ENCODE data around the gene ARID3C. TPM values are rescaled to one million over a fixed set of nuclear protein-coding genes. Genes with fewer than 3 reads are reported as not detected.

Gene ARID3C
- total RNA-seq, 1 donor from 2014 or later = not detected

DNA sequence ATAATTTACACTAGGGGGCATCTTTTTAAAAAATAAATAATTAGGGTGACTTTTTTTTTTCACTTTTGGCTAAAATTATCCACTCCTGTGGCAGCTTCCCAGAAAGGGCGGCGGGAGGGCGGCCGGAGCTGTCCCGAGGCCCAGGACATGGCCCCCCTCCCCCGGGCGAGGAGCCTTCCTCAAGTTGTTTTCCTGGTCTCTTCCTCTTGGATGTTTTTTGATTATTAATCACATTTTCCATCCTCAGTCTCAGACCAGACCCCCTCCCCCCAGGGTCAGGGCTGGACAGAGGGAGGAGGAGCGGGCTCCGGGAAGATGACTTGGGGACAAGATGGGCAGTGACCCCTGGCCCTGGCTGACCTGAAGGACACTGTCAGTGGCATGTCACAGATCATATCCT lies 34.7 kb downstream of the ARID3C start:
- peak; percentile 54 for DNase-seq (ENCODE audit: low spot score)

- peak; percentile 82 for DNase-seq (ENCODE audit: low spot score)
These were observed 35.8 kb downstream of the ARID3C start for GRCh38 chr9:34592895-34593601.

GRCh38 chr9:34591917-34592866 lies 36.7 kb downstream of the ARID3C start:
- DNase-seq (ENCODE audit: low spot score) = no peak

GRCh38 chr9:34591248-34591916 lies 37.5 kb downstream of the ARID3C start:
- DNase-seq (ENCODE audit: low spot score) = peak; percentile 89

- DNase-seq (ENCODE audit: low spot score) = peak; percentile 54
These were observed 38.3 kb downstream of the ARID3C start for GRCh38 chr9:34590381-34591247.

DNA sequence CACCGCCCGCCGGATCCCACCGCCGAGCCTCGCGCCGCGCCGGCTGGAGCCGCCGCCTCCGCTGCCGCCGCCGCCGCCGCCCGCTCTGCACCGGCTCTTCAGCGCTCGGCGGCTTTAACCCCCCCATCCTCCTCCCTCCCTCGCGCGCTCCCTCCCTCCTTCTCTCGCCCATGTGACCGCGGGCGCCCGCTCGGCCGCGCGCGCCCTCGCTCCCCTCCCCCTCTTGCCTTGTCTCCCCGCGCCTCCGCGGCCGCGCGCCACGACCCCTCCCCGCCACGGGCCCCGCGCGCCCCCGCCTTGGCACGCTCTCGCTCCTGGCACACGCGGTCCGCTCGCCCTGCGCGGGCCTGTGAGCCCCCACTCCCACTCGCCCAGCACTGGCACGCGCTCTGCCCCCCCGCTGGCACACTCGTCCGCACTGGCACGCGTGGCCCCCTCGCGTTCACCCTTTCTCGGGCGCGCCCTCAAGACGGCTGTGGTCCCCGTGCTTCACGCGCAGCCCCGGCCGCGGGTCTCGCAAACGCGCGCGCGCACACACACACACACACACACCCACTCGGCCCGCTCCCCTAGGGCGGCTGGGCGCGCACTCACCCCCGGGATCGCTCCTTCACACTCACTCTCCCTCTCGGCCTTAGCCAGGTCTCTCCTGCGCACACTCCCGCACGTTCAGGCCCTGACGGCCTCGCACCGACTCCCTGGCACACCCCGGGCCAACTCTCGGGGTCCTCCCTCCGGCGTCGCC lies 39.1 kb downstream of the ARID3C start, which contains the start of gene CNTFR:
CNTFR (minus strand) TSS at position 89 of the 745 bp plus-strand sequence. CDS start 20,743 bp downstream, outside the sequence.
- DNase-seq (ENCODE audit: low spot score) = no peak

DNA sequence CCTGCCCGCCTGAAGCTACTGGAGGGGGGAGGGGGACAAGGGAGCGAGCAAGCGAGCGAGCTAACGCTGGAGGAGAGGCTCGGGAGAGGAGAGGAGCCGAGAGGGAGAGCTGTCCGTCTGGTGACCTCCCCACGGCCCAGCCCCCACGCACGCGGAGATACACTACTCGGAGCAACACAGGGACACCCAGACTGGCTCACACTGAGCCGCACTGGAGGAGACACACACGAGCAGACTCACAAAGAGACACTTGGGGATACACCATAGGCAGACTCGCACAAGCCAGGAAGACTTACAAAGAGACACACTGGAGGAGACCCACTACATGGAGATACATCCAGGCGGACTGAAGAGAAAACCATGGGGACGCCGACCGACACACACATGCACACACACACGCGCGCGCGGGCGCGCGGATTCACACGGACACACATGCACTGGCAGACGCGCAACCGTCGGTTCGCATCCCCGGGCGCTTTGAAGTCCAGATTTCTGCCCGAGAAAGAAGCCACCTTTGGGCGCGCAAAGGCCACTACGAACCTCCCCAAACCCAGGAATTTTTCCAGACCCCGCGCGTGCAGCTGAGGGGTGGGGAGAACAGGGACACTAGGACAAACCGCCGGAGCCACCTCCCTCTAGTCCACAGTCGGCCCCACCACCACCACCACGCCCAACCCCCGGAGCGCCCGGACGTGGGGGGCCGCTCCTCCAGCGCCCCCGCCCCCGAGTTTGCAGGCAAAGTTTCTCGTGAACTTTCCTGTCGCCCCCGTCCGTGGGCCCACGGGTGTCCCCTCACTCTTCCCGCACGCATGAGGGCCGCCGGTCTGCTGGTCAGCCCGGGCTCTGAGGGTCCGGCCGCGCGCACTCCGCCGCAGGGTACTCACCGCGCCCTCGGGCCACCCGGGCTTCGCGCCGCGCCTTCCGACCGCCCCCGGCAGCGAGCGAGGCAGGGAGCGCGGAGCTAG lies 39.9 kb downstream of the ARID3C start:
- no peak for DNase-seq (ENCODE audit: low spot score)

GRCh38 chr9:34587271-34587670 lies 41.6 kb downstream of the ARID3C start:
- no peak for DNase-seq (ENCODE audit: low spot score)

DNA sequence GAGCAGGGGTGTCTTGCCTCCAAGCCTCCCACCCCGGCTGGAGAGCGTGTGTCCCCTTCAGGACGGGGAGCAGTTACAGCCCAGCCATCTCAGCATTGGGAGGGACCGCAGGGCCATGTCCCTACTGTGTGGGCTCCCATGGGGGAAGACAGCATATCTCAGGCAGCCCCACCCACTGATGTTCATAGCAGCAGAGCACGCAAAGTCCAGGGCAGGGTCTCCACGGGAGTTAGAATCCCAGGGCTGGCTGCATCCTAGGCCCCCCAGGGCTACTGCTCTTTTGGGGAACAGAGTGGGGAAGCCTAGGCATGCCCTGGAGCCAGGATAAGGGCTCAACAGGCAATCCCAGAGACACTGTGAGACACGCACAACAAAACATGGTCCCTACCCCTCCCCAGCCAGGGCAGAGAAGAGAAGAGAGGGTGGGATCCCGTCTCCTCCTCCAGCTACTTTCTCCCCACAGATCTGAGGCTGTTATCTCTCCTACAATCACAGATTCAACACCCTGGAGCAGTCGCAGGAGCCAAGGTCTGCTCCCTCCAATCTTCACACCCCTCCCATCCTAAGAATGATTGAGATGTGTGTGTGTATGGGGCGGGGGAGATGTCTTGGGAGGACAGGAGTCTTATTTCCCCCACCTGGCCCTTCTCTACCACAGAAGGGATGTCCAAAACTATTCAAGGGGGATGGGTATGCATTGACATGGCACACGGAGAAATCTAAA lies 42.8 kb downstream of the ARID3C start:
- DNase-seq (ENCODE audit: low spot score) = no peak

DNA sequence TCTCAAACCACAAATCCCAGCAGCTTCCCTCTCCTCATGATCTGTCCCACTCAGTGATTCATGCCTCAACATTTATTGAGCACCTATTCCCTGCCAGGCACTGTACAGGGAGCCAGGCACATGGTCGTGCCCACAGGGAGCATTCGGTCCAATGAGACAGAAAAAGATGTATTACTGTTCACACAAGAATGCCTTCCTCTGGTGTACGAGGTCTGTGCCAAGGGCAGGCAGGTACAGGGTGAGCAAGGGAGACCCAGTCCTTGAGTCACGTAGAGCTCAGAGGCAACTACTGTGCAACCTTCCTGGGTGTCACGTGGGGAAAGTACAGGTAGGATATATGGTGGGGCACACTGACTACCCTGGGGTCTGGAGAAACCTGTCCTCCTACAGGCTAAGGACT lies 43.9 kb downstream of the ARID3C start:
- no peak for DNase-seq (ENCODE audit: low spot score)

GRCh38 chr9:34582787-34583186 lies 46.1 kb downstream of the ARID3C start:
- no peak for DNase-seq (ENCODE audit: low spot score)

- no peak for DNase-seq (ENCODE audit: low spot score)
These were observed 47.5 kb downstream of the ARID3C start for GRCh38 chr9:34581318-34581717.

DNA sequence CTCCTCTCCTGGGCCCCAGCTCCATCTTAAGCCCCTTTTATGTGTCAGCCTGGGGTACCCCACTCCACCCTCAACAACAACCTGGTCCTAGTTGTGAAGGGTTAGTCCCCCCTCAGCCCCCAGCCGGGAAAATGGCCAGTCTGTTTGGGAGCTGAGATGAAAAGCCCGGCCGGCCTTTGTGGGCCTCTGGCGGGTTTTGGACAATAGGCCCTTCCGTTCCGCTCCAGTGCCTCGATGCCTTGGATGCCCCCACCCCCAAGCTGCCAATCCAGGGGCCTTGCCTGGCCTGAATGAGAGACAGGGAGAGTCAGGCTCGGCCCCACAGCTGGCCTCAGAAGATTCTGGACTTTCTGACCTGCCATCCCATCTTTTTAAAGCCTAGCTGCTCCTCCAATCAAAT lies 48.5 kb downstream of the ARID3C start:
- no peak for DNase-seq (ENCODE audit: low spot score)

- no peak for DNase-seq (ENCODE audit: low spot score)
These were observed 49.1 kb downstream of the ARID3C start for GRCh38 chr9:34579808-34580163.

DNA sequence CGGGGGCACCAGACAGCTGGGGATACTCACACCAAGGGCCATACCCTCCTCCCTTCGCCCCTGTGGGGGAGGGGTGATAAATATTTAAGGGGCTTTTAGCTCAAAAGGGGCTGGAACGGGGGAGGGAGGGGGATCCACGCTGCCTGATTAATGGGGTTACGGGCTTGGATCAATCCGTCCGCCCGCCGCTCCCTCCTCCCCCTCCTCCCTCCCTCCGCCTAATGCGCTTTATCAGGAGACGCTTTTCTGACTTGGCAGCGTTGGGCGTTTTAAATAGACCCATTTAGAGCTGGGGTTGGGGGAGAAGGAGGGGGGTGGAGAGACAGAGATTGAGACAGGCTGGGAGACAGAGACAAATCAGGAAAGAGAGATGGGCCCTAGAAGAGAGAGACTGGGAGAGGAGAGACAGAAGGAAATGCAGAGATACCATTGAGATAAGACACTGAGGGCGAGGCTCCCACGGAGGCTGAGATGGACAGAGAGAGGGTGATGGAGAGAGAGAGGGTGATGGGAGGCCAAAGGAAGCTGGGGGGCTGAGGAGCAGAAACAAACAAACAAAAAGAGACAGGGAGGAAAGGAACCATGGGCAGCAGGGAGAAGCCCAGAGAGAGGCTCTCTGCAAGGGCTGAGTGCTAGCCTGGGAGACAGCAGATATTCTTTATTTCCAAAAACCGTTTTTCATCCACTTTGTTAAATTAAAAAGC lies 49.6 kb downstream of the ARID3C start:
- no peak for DNase-seq (ENCODE audit: low spot score)

- no peak for DNase-seq (ENCODE audit: low spot score)
These were observed 50.4 kb downstream of the ARID3C start for GRCh38 chr9:34578241-34579103.
